Stimulated activated CD4-positive, alpha-beta T cell treated with anti-CD3 and anti-CD28 coated beads, Interleukin-4, amount 100 ng/mL, for 1 hour (primary cell): ENCODE data around the gene POM121C.
"Not testable (repeated sequence)": the region's sequence is repeated elsewhere in the genome, so short reads cannot be mapped to it uniquely, and the experiment has no call there.

Experiments
- DNase-seq: peaks from one replicate; pipeline ENCODE4 v3.0.0-alpha.2; 2020

POM121C gene

GRCh38 chr7:75374519-75375317 lies 111.4 kb downstream of the POM121C start:
- DNase-seq, result not testable (repeated sequence)

GRCh38 chr7:75374144-75374518 lies 112.0 kb downstream of the POM121C start:
- not testable (repeated sequence) for DNase-seq

- not testable (repeated sequence) for DNase-seq
Measured at GRCh38 chr7:75367313-75367712, 118.8 kb downstream of the POM121C start.
